MM.1S (cell line): Measurements from ENCODE around the gene PDE11A.

Experiments used
- CTCF ChIP-seq: fragments of 300-600 bp; sonication (generic); IDR thresholded peaks from 2 replicates; pipeline ENCODE4 v1.5.1; 2016; ENCODE audit warnings: antibody characterized with exemption, low read length, mixed read lengths
- EZH2 ChIP-seq: fragments of 300-600 bp; sonication (generic); optimal IDR thresholded peaks from 2 replicates; pipeline ENCODE3; 2017; ENCODE audit warnings: low read depth, mild to moderate bottlenecking, antibody characterized with exemption, low read length, mixed read lengths
- EZH2phosphoT487 ChIP-seq: fragments of 300-600 bp; sonication (generic); IDR thresholded peaks from 2 replicates; pipeline ENCODE4 v1.6.1; 2018; ENCODE audit warnings: antibody characterized with exemption, low read length

DNA sequence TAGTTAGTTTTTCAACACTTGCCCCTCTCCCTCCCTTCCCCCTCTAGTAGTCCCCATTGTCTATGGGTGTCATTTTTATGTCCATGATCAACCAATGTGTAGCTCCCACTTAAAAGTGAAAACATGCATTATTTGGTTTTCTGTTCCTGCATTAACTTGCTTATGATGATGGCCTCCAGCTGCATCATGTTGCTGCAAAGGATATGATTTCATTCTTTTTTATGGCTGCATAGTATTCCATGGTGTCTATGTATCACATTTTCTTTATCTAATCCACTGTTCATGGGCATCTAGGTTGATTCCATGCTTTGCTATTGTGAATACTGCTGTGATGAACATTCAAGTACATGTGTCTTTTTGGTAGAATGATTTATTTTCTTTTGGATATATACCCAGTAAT lies 70.5 kb downstream of the PDE11A start:
- no peak for TF ChIP-seq CTCF
- TF ChIP-seq EZH2: no peak
- TF ChIP-seq EZH2phosphoT487: no peak
